Ishikawa (cell line): ENCODE data around the gene CD6.

Source experiments
- CEBPB ChIP-seq: IDR thresholded peaks from 2 replicates; pipeline ENCODE4 v1.6.1; 2012
- CREB1 ChIP-seq: IDR thresholded peaks from 2 replicates; pipeline ENCODE4 v1.6.1; 2012; ENCODE audit warnings: low read depth
- EGR1 ChIP-seq: IDR thresholded peaks from 2 replicates; pipeline ENCODE4 v1.6.1; 2012
- EP300 ChIP-seq: IDR thresholded peaks from 2 replicates; pipeline ENCODE4 v1.6.1; 2012; ENCODE audit warnings: borderline replicate concordance
- FOXM1 ChIP-seq: IDR thresholded peaks from 2 replicates; pipeline ENCODE4 v1.6.1; 2012; ENCODE audit warnings: low read depth, borderline replicate concordance
- MAX ChIP-seq: IDR thresholded peaks from 2 replicates; pipeline ENCODE4 v1.6.1; 2012
- NFIC ChIP-seq: IDR thresholded peaks from 2 replicates; pipeline ENCODE4 v1.6.1; 2012
- RAD21 ChIP-seq: IDR thresholded peaks from 2 replicates; pipeline ENCODE4 v1.6.1; 2012; ENCODE audit warnings: low read depth
- REST ChIP-seq: IDR thresholded peaks from 2 replicates; pipeline ENCODE4 v1.6.1; 2012; ENCODE audit warnings: low read depth, mild to moderate bottlenecking
- TAF1 ChIP-seq: IDR thresholded peaks from 2 replicates; pipeline ENCODE4 v1.6.1; 2012; ENCODE audit warnings: low read depth, mild to moderate bottlenecking
- TCF12 ChIP-seq: IDR thresholded peaks from 2 replicates; pipeline ENCODE4 v1.6.1; 2012; ENCODE audit warnings: low read depth
- TEAD4 ChIP-seq: IDR thresholded peaks from 2 replicates; pipeline ENCODE4 v1.6.1; 2012
- USF1 ChIP-seq: IDR thresholded peaks from 2 replicates; pipeline ENCODE4 v1.6.1; 2012
- YY1 ChIP-seq: IDR thresholded peaks from 2 replicates; pipeline ENCODE4 v1.6.1; 2012; ENCODE audit warnings: low read depth
- ZBTB7A ChIP-seq: IDR thresholded peaks from 2 replicates; pipeline ENCODE4 v1.6.1; 2012; ENCODE audit warnings: low read depth

The CD6 gene

GRCh38 chr11:61052182-61052972 is 80.9 kb downstream of the CD6 start:
- TF ChIP-seq NFIC (no peak), REST (no peak), EGR1 (no peak), CEBPB (no peak), TCF12 (no peak), TAF1 (no peak), RAD21 (no peak), FOXM1 (no peak), EP300 (no peak), YY1 (no peak), USF1 (no peak), TEAD4 (no peak), ZBTB7A (no peak), CREB1 (no peak), MAX (no peak)

- no peak for TF ChIP-seq EGR1
- TF ChIP-seq CEBPB = no peak
- TF ChIP-seq CREB1 = no peak
- TF ChIP-seq RAD21 = no peak
- no peak for TF ChIP-seq EP300
- no peak for TF ChIP-seq TAF1
- no peak for TF ChIP-seq FOXM1
- no peak for TF ChIP-seq NFIC
- TF ChIP-seq ZBTB7A = no peak
- no peak for TF ChIP-seq TCF12
- TF ChIP-seq REST = no peak
- no peak for TF ChIP-seq TEAD4
- no peak for TF ChIP-seq USF1
- TF ChIP-seq MAX = no peak
- no peak for TF ChIP-seq YY1
These were observed 81.7 kb downstream of the CD6 start for GRCh38 chr11:61053191-61053590.

GRCh38 chr11:61054513-61054912 is 83.0 kb downstream of the CD6 start:
- no peak for TF ChIP-seq USF1
- no peak for TF ChIP-seq TAF1
- no peak for TF ChIP-seq REST
- TF ChIP-seq TCF12 = no peak
- no peak for TF ChIP-seq EP300
- no peak for TF ChIP-seq TEAD4

GRCh38 chr11:61054927-61055562 is 83.6 kb downstream of the CD6 start:
- TF ChIP-seq TEAD4 (no peak), EGR1 (no peak), TAF1 (no peak), CREB1 (no peak), FOXM1 (no peak), REST (no peak)
